ENCODE measurements around the gene AGO3.

- TF ChIP-seq POLR2A (IDR thresholded peaks at IDR 0.05) (no peak), POLR2AphosphoS5 (IDR thresholded peaks at IDR 0.05) (no peak)
These were observed 3.4 kb upstream of the AGO3 start for GRCh38 chr1:35927472-35927871.
